ENCODE results near the gene SH3RF3.

SH3RF3 gene

GRCh38 chr2:109247812-109248211 is 118.8 kb downstream of the SH3RF3 start:
- no peaks in the 10 kb centered on the region for H3K27me3 ChIP-seq (ENCODE audit: insufficient read depth, low read length)
- no CpG with 5 or more reads among the region's 3 CpGs for WGBS (ENCODE audit: extremely low coverage, insufficient coverage, insufficient read length)

GRCh38 chr2:109248590-109248989 is 119.6 kb downstream of the SH3RF3 start:
- H2BK5ac ChIP-seq (ENCODE audit: low read depth, low read length, poor library complexity), result no peak overlapping the region
- H3K27ac ChIP-seq (ENCODE audit: low read depth, low read length), result no peak overlapping the region
- no CpG with 5 or more reads among the region's 2 CpGs for WGBS (ENCODE audit: extremely low coverage, insufficient coverage, insufficient read length)
- H3K36me3 ChIP-seq (ENCODE audit: control insufficient read depth in 1 of 2, insufficient read depth in 2 of 2, low read length in 2 of 2), result no peaks in the 10 kb centered on the region
- H2AFZ ChIP-seq (ENCODE audit: insufficient read depth, low read length, poor library complexity), result no peak overlapping the region
- DNase-seq, result no peak
- H3K9me3 ChIP-seq (ENCODE audit: insufficient read depth, low read depth, low read length), result peaks cover 4% of the 10 kb centered on the region
- H4K12ac ChIP-seq (ENCODE audit: low read depth, low read length), result no peak overlapping the region
- H3K4me1 ChIP-seq (ENCODE audit: control insufficient read depth in 1 of 2, insufficient read depth in 2 of 2, low read length in 2 of 2), result no peaks in the 10 kb centered on the region
- no peak overlapping the region for H3K23ac ChIP-seq (ENCODE audit: low read length)
- H3K14ac ChIP-seq (ENCODE audit: low read length), result no peak overlapping the region
- H3K18ac ChIP-seq (ENCODE audit: low read length), result no peak overlapping the region
- H3K79me2 ChIP-seq (ENCODE audit: control insufficient read depth, insufficient read depth, low read length, poor library complexity), result no peaks in the 10 kb centered on the region
- no peak overlapping the region for H4K91ac ChIP-seq (ENCODE audit: low read depth, low read length)
- no peak overlapping the region for H3K4me2 ChIP-seq (ENCODE audit: low read length)
- no peak overlapping the region for H3K4ac ChIP-seq (ENCODE audit: low read depth, low read length)
- H3K27me3 ChIP-seq (ENCODE audit: insufficient read depth, low read length), result no peaks in the 10 kb centered on the region
- no peak overlapping the region for H3K9ac ChIP-seq (ENCODE audit: low read length)
- no peak overlapping the region for H4K8ac ChIP-seq (ENCODE audit: low read depth, low read length)
- H2AK5ac ChIP-seq (ENCODE audit: low read length), result no peak overlapping the region
- no peak overlapping the region for H3K4me3 ChIP-seq (ENCODE audit: low read depth, low read length)
- no peak overlapping the region for H2BK120ac ChIP-seq (ENCODE audit: insufficient read depth, low read length, poor library complexity)
- H3K79me1 ChIP-seq (ENCODE audit: low read length), result no peaks in the 10 kb centered on the region
- H2BK12ac ChIP-seq (ENCODE audit: low read length), result no peak overlapping the region

More at GRCh38 chr2:109247812-109248211, 118.8 kb downstream of the SH3RF3 start:
- no peak overlapping the region for H4K12ac ChIP-seq (ENCODE audit: low read depth, low read length)
- H3K18ac ChIP-seq (ENCODE audit: low read length), result no peak overlapping the region
- H3K9ac ChIP-seq (ENCODE audit: low read length), result no peak overlapping the region
- no peak overlapping the region for H3K4me2 ChIP-seq (ENCODE audit: low read length)
- H3K79me2 ChIP-seq (ENCODE audit: control insufficient read depth, insufficient read depth, low read length, poor library complexity), result no peaks in the 10 kb centered on the region
- no peak overlapping the region for H4K91ac ChIP-seq (ENCODE audit: low read depth, low read length)
- no peaks in the 10 kb centered on the region for H3K79me1 ChIP-seq (ENCODE audit: low read length)
- no peak overlapping the region for H4K8ac ChIP-seq (ENCODE audit: low read depth, low read length)
- no peak overlapping the region for H3K4me3 ChIP-seq (ENCODE audit: low read depth, low read length)
- no peak overlapping the region for H2BK5ac ChIP-seq (ENCODE audit: low read depth, low read length, poor library complexity)
- no peak overlapping the region for H3K14ac ChIP-seq (ENCODE audit: low read length)
- no peak for DNase-seq
- H3K4ac ChIP-seq (ENCODE audit: low read depth, low read length), result no peak overlapping the region
- no peak overlapping the region for H3K27ac ChIP-seq (ENCODE audit: low read depth, low read length)
- H3K23ac ChIP-seq (ENCODE audit: low read length), result no peak overlapping the region
- H3K9me3 ChIP-seq (ENCODE audit: insufficient read depth, low read depth, low read length), result peaks cover 4% of the 10 kb centered on the region
- no peak overlapping the region for H2BK12ac ChIP-seq (ENCODE audit: low read length)
- H3K36me3 ChIP-seq (ENCODE audit: control insufficient read depth in 1 of 2, insufficient read depth in 2 of 2, low read length in 2 of 2), result no peaks in the 10 kb centered on the region
- H3K4me1 ChIP-seq (ENCODE audit: control insufficient read depth in 1 of 2, insufficient read depth in 2 of 2, low read length in 2 of 2), result no peaks in the 10 kb centered on the region
- no peak overlapping the region for H2AK5ac ChIP-seq (ENCODE audit: low read length)
- no peak overlapping the region for H2BK120ac ChIP-seq (ENCODE audit: insufficient read depth, low read length, poor library complexity)
- no peak overlapping the region for H2AFZ ChIP-seq (ENCODE audit: insufficient read depth, low read length, poor library complexity)

GRCh38 chr2:109253217-109253616 is 124.2 kb downstream of the SH3RF3 start:
- Histone ChIP-seq H3K4ac (ENCODE audit: low read depth, low read length) (no peak overlapping the region), H3K79me1 (ENCODE audit: low read length) (no peaks in the 10 kb centered on the region), H3K4me3 (ENCODE audit: low read depth, low read length) (no peak overlapping the region), H3K4me1 (ENCODE audit: control insufficient read depth in 1 of 2, insufficient read depth in 2 of 2, low read length in 2 of 2) (no peaks in the 10 kb centered on the region), H2AFZ (ENCODE audit: insufficient read depth, low read length, poor library complexity) (no peak overlapping the region), H3K9ac (ENCODE audit: low read length) (no peak overlapping the region), H2BK5ac (ENCODE audit: low read depth, low read length, poor library complexity) (no peak overlapping the region), H2AK5ac (ENCODE audit: low read length) (no peak overlapping the region), H4K8ac (ENCODE audit: low read depth, low read length) (no peak overlapping the region), H2BK120ac (ENCODE audit: insufficient read depth, low read length, poor library complexity) (no peak overlapping the region), H4K91ac (ENCODE audit: low read depth, low read length) (no peak overlapping the region), H4K12ac (ENCODE audit: low read depth, low read length) (no peak overlapping the region), H3K4me2 (ENCODE audit: low read length) (no peak overlapping the region), H3K23ac (ENCODE audit: low read length) (no peak overlapping the region), H3K14ac (ENCODE audit: low read length) (no peak overlapping the region), H3K18ac (ENCODE audit: low read length) (no peak overlapping the region), H3K27ac (ENCODE audit: low read depth, low read length) (no peak overlapping the region), H3K9me3 (ENCODE audit: insufficient read depth, low read depth, low read length) (no peaks in the 10 kb centered on the region), H3K27me3 (ENCODE audit: insufficient read depth, low read length) (no peaks in the 10 kb centered on the region), H2BK12ac (ENCODE audit: low read length) (no peak overlapping the region), H3K79me2 (ENCODE audit: control insufficient read depth, insufficient read depth, low read length, poor library complexity) (no peaks in the 10 kb centered on the region), H3K36me3 (ENCODE audit: control insufficient read depth in 1 of 2, insufficient read depth in 2 of 2, low read length in 2 of 2) (no peaks in the 10 kb centered on the region)
- no peak for DNase-seq
- WGBS (ENCODE audit: extremely low coverage, insufficient coverage, insufficient read length), result no CpG with 5 or more reads among the region's 7 CpGs

- H4K91ac ChIP-seq (ENCODE audit: low read depth, low read length), result no peak overlapping the region
- no peak overlapping the region for H3K4ac ChIP-seq (ENCODE audit: low read depth, low read length)
- no peaks in the 10 kb centered on the region for H3K79me1 ChIP-seq (ENCODE audit: low read length)
- H2BK120ac ChIP-seq (ENCODE audit: insufficient read depth, low read length, poor library complexity), result no peak overlapping the region
- no peak overlapping the region for H3K14ac ChIP-seq (ENCODE audit: low read length)
- H3K9ac ChIP-seq (ENCODE audit: low read length), result no peak overlapping the region
- no peaks in the 10 kb centered on the region for H3K36me3 ChIP-seq (ENCODE audit: control insufficient read depth in 1 of 2, insufficient read depth in 2 of 2, low read length in 2 of 2)
- H3K4me1 ChIP-seq (ENCODE audit: control insufficient read depth in 1 of 2, insufficient read depth in 2 of 2, low read length in 2 of 2), result no peaks in the 10 kb centered on the region
- no peak overlapping the region for H2AFZ ChIP-seq (ENCODE audit: insufficient read depth, low read length, poor library complexity)
- H3K4me2 ChIP-seq (ENCODE audit: low read length), result no peak overlapping the region
- H4K12ac ChIP-seq (ENCODE audit: low read depth, low read length), result no peak overlapping the region
- no peak overlapping the region for H3K27ac ChIP-seq (ENCODE audit: low read depth, low read length)
- H3K9me3 ChIP-seq (ENCODE audit: insufficient read depth, low read depth, low read length), result no peaks in the 10 kb centered on the region
- H3K23ac ChIP-seq (ENCODE audit: low read length), result no peak overlapping the region
- no peak overlapping the region for H2AK5ac ChIP-seq (ENCODE audit: low read length)
- H3K27me3 ChIP-seq (ENCODE audit: insufficient read depth, low read length), result no peaks in the 10 kb centered on the region
- DNase-seq, result no peak
- H3K18ac ChIP-seq (ENCODE audit: low read length), result no peak overlapping the region
- no CpG with 5 or more reads among the region's 12 CpGs for WGBS (ENCODE audit: extremely low coverage, insufficient coverage, insufficient read length)
- H3K79me2 ChIP-seq (ENCODE audit: control insufficient read depth, insufficient read depth, low read length, poor library complexity), result no peaks in the 10 kb centered on the region
- no peak overlapping the region for H2BK12ac ChIP-seq (ENCODE audit: low read length)
- no peak overlapping the region for H2BK5ac ChIP-seq (ENCODE audit: low read depth, low read length, poor library complexity)
- H4K8ac ChIP-seq (ENCODE audit: low read depth, low read length), result no peak overlapping the region
- H3K4me3 ChIP-seq (ENCODE audit: low read depth, low read length), result no peak overlapping the region
These were observed 125.3 kb downstream of the SH3RF3 start for GRCh38 chr2:109254174-109254904.

Data from trophoblast cell (in vitro differentiated cells and primary cell).